GM12892 (cell line): ENCODE measurements around the gene CEP70.

Experiments
- DNase-seq: peaks from one replicate; pipeline ENCODE4 v3.0.0; 2011; ENCODE audit not compliant: insufficient read length
- FAIRE-seq: peaks from 2 replicates; lab custom pipeline; 2011; peaks lifted over from hg19 to GRCh38; lab: Jason Lieb, UNC
- POLR2A ChIP-seq: IDR thresholded peaks from 2 replicates; pipeline ENCODE4 v1.6.1; 2011; ENCODE audit warnings: low read depth, low read length, control low read depth
- POLR2AphosphoS5 ChIP-seq: IDR thresholded peaks from 2 replicates; pipeline ENCODE4 v1.6.1; 2011; ENCODE audit warnings: low read depth, low read length, control low read depth
- TAF1 ChIP-seq: IDR thresholded peaks from 2 replicates; pipeline ENCODE4 v1.6.1; 2011; ENCODE audit warnings: low read depth, mild to moderate bottlenecking, control low read depth, low read length, borderline replicate concordance

Gene CEP70

DNA sequence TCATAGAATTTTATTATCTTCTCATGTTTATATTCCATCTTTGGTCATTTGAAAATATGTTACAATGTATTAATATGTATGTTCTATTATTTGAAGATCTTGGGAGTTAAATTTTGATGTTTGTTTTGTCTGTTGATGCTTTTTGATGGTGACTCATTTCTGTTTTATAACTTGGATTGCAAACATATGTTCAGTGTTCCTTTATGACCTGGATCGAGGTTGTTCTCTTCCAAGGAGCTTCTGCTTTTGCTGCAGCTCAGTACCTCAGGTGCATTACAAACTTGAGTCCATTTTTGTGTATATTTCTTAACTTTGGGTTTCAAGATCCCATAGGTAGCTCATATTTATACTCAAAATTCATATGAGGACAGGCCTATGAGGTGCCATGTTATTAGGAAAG is 122.6 kb downstream of the CEP70 start:
- no peak for FAIRE-seq

GRCh38 chr3:138470687-138471086 is 123.4 kb downstream of the CEP70 start:
- FAIRE-seq (no peak), DNase-seq (no peak)
- no peak for TF ChIP-seq POLR2AphosphoS5
- TF ChIP-seq POLR2A: no peak
- no peak for TF ChIP-seq TAF1

More for the DNA sequence above, 122.6 kb downstream of the CEP70 start:
- no peak for TF ChIP-seq POLR2A
- DNase-seq: no peak

GRCh38 chr3:138469874-138470273 is 124.2 kb downstream of the CEP70 start:
- TF ChIP-seq POLR2AphosphoS5: no peak
- TF ChIP-seq TAF1: no peak
- no peak for TF ChIP-seq POLR2A
- DNase-seq: no peak
- no peak for FAIRE-seq

- no peak for TF ChIP-seq POLR2AphosphoS5
- no peak for TF ChIP-seq TAF1
- TF ChIP-seq POLR2A: no peak
- no peak for DNase-seq
- FAIRE-seq: no peak
Observed at GRCh38 chr3:138468886-138469285, 125.2 kb downstream of the CEP70 start.

- no peak for FAIRE-seq
- TF ChIP-seq POLR2A (no peak), POLR2AphosphoS5 (no peak)
Observed at GRCh38 chr3:138468451-138468850, 125.6 kb downstream of the CEP70 start.

DNA sequence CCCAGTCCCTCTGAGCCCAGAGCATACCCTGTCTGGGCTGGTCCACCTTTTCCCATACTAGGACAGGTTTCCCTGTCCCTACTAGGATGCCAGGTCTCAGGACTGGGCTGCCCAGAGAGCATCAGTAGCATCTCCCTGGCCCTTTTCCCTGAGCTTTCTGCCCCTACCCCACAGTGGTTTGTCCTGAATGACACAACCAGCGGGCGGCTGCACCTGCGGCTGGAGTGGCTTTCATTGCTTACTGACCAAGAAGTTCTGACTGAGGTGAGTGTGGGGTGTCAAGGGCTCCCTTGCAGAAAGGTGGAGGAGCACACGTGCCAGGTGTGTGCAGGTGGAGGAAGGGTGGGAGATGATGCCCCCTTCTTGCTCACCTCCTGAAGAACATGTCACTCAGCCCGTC is 126.1 kb downstream of the CEP70 start:
- no peak for DNase-seq
- FAIRE-seq: no peak
- TF ChIP-seq POLR2A (no peak), TAF1 (no peak), POLR2AphosphoS5 (no peak)

More at GRCh38 chr3:138468451-138468850, 125.6 kb downstream of the CEP70 start:
- no peak for DNase-seq

- FAIRE-seq: no peak
- no peak for DNase-seq
Observed at GRCh38 chr3:138465925-138466324, 128.1 kb downstream of the CEP70 start.

DNA sequence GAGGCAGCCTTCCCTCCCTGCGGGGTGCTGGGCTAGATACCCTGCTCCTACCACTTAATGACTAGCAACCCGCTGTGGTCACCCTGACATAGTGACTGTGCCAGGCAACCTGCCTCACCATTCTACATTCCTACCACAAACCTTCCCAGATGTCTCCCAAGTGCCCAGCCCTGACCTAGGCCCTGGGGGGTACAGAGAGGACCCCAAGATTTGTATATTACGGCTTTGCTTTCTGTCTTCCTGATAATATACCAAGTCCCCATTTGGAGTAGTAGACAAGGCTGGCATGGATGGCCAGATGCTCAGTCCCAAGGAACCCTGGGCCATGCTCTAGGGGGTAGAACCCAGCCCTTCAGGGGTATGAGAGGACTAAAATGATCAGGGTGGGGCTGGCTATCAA is 128.6 kb downstream of the CEP70 start:
- FAIRE-seq (no peak), DNase-seq (no peak)
- TF ChIP-seq TAF1 (no peak), POLR2AphosphoS5 (no peak), POLR2A (no peak)

More at GRCh38 chr3:138465925-138466324, 128.1 kb downstream of the CEP70 start:
- TF ChIP-seq TAF1 (no peak), POLR2A (no peak), POLR2AphosphoS5 (no peak)

- FAIRE-seq (no peak), DNase-seq (no peak)
- TF ChIP-seq POLR2AphosphoS5 (no peak), TAF1 (no peak), POLR2A (no peak)
Observed at GRCh38 chr3:138464491-138464860, 129.6 kb downstream of the CEP70 start.

DNA sequence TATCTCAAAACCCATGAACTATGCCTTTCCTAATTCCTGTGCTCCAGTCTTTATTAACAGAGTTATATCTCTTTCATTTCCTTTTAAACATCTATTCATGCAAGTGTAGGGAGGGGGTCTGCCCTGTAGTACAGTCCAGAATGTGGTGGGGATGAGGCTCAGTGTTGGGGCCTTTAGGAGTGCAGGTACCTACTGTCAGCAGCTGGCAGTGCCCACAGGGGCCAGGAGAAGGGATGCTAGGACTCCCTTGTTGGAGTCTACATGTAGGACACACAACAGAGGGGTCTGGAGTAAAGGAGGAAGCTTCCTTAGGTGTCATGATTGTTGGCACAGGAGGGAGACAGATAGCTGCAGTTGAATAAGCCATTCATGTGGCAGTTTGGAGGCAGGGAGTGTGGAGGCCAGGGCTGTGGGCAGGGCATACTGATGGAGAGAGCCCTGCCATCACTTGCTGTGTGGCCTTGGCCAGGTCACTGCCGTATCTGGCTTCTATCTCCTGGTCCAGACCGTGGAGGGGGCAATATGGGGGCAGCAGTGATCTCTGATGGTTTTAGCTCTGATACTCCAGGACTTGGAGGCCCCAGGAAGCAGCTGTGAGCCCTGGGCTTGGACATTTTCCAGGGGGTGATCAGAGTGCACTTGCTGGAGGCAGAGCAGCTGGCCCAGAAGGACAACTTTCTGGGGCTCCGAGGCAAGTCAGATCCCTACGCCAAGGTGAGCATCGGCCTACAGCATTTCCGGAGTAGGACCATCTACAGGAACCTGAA is 130.2 kb downstream of the CEP70 start:
- TF ChIP-seq POLR2AphosphoS5 (no peak), TAF1 (no peak), POLR2A (no peak)
- DNase-seq: no peak
- FAIRE-seq: no peak

DNA sequence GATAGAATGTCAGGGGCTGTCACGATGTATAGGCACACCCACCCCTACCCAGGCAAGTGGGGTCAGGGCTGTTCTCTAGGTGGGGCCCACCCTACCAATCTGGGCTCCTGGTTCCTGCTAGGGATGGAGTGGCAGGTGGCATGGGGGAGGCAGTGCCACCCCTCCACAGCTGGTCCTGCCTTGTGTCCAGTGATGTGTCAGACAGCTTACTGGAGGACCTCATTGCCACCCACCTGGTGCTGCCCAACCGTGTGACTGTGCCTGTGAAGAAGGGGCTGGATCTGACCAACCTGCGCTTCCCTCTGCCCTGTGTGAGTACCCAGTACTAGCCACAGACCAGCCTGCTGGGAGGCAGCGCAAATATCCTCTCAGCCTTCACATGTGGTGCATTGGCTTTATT is 132.2 kb downstream of the CEP70 start:
- TF ChIP-seq POLR2A (no peak), POLR2AphosphoS5 (no peak), TAF1 (no peak)
- no peak for FAIRE-seq
- no peak for DNase-seq

DNA sequence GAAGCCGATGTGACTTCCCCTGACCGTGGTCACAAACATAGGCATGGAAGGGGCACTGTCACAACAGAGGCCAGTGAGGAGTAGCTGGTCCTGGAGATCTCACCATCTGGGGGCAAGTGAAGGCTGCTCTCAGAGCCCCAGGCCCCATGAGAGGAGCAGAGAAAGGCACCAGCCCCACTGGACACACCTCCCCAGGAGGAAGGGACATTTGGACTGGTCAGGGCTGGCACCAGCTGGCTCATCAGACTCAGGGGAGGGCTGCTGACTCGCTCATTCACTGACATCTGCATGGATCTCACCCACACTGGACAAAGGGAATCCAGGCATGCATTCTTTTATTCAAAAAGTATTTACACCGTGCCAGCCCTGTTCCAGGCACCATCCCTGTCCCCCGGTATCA is 132.8 kb downstream of the CEP70 start:
- DNase-seq: no peak
- TF ChIP-seq POLR2AphosphoS5 (no peak), POLR2A (no peak), TAF1 (no peak)
- FAIRE-seq: no peak

DNA sequence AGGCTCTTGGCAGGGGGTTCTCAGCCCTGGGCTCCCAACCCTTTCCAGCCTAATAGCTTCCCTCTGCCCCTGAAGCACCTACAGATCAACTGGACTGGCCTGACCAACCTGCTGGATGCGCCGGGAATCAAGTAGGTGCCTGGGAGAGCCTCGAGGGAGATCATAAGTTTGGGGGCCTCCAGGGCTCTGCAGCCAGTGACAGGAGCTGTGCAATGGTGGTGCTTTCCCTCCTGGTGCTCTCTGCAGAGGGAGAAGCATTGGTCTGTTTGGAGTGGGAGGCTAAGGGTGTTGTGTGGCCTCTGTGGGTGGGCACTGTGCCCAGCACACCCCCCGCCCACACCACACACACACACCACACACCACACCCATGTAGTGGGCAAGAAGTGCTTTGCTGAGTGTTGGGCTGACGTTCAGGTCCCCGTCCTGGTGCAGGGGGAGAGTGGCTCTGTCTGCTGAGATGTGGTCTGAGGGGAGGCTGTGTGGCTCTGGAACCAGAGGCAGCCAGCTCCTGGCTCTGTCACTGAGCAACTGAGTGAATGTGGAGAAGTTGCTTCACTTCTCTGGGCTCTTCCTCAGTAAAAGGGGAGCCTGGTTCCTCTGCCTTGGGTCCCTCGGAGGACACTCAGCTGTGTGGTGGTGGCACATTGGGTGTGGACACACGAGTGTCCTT is 133.4 kb downstream of the CEP70 start:
- FAIRE-seq: no peak
- TF ChIP-seq POLR2AphosphoS5: no peak
- no peak for TF ChIP-seq POLR2A
- DNase-seq: no peak
